IMR-90 (cell line): ENCODE results near the gene PTPN4. TPM values are rescaled to one million over a fixed set of nuclear protein-coding genes. Genes with fewer than 3 reads are reported as not detected.

Source experiments
- ATAC-seq: fragments of 200-7000 bp; cut with Tn5 transposase; 2 replicates; pipeline ENCODE4 v1.9.1; 2020; ENCODE audit warnings: low read depth, mild to moderate bottlenecking, moderate library complexity
- BruUV-seq: library from RNA; stranded (reverse); fragments of 400-500 nt; replicated peaks from 2 replicates; lab custom pipeline; 2021; lab: Mats Ljungman, UMichigan
- CTCF ChIA-PET: fragments of 300-600 bp; formaldehyde crosslinking; extraction: SDS; loops from one replicate; lab custom pipeline; 2021; ENCODE audit warnings: antibody characterized with exemption; lab: Yijun Ruan, JAX
- POLR2A ChIA-PET: fragments of 300-600 bp; sonication (Branson Sonifier 250); formaldehyde crosslinking; loops from one replicate; lab custom pipeline; 2022; ENCODE audit warnings: antibody characterized with exemption; ENCODE audit not compliant: unreplicated experiment; lab: Charles Lee
- DNase-seq: peaks from one replicate; pipeline ENCODE4 v3.0.0; 2013
- H2AFZ ChIP-seq: replicated peaks from 2 replicates; pipeline ENCODE3; 2013; ENCODE audit warnings: low read length, mild to moderate bottlenecking; ENCODE audit not compliant: poor library complexity
- H2AK5ac ChIP-seq: 2 replicates; pipeline ENCODE4 v1.6.1; 2013; ENCODE audit warnings: low read depth, low read length, inconsistent platforms
- H2AK9ac ChIP-seq: replicated peaks from 2 replicates; pipeline ENCODE3; 2013; ENCODE audit warnings: mild to moderate bottlenecking, low read depth, low read length, moderate library complexity; ENCODE audit not compliant: poor library complexity
- H2BK120ac ChIP-seq: 2 replicates; pipeline ENCODE4 v1.6.1; 2013; ENCODE audit warnings: low read depth, low read length, inconsistent platforms
- H2BK15ac ChIP-seq: 3 replicates; pipeline ENCODE4 v1.6.1; 2013; ENCODE audit warnings: low read depth, low read length, inconsistent platforms
- H2BK20ac ChIP-seq: 2 replicates; pipeline ENCODE4 v1.6.1; 2013; ENCODE audit warnings: low read depth, mild to moderate bottlenecking, inconsistent platforms, low read length, moderate library complexity
- H2BK5ac ChIP-seq: 2 replicates; pipeline ENCODE4 v1.6.1; 2013; ENCODE audit warnings: mild to moderate bottlenecking, low read depth, low read length, inconsistent platforms; ENCODE audit not compliant: poor library complexity, severe bottlenecking
- H3K14ac ChIP-seq: replicated peaks from 2 replicates; pipeline ENCODE4 v1.6.1; 2013; ENCODE audit warnings: low read depth, low read length, inconsistent platforms
- H3K18ac ChIP-seq: 2 replicates; pipeline ENCODE4 v1.6.1; 2013; ENCODE audit warnings: low read depth, low read length, control low read depth
- H3K23ac ChIP-seq: 2 replicates; pipeline ENCODE4 v1.6.1; 2013; ENCODE audit warnings: low read depth, low read length, inconsistent platforms
- H3K27ac ChIP-seq: 2 replicates; pipeline ENCODE4 v1.5.1; 2013; ENCODE audit warnings: mild to moderate bottlenecking, control low read depth, low read length; ENCODE audit not compliant: insufficient read depth
- H3K27me3 ChIP-seq: 2 replicates; pipeline ENCODE4 v1.6.1; 2013; ENCODE audit warnings: low read length; ENCODE audit not compliant: control insufficient read depth, insufficient read depth
- H3K36me3 ChIP-seq: 2 replicates; pipeline ENCODE4 v1.6.1; 2013; ENCODE audit warnings: low read length, mixed read lengths; ENCODE audit not compliant: control insufficient read depth, insufficient read depth
- H3K4ac ChIP-seq: 2 replicates; pipeline ENCODE4 v1.6.1; 2013; ENCODE audit warnings: low read depth, low read length, inconsistent platforms
- H3K4me1 ChIP-seq: 2 replicates; pipeline ENCODE4 v1.6.1; 2013; ENCODE audit warnings: low read length, mixed read lengths; ENCODE audit not compliant: control insufficient read depth, insufficient read depth
- H3K4me2 ChIP-seq: 2 replicates; pipeline ENCODE4 v1.6.1; 2013; ENCODE audit warnings: low read depth, mild to moderate bottlenecking, control low read depth, low read length, moderate library complexity
- H3K4me3 ChIP-seq: 2 replicates; pipeline ENCODE4 v1.5.1; 2013; ENCODE audit warnings: low read depth, mild to moderate bottlenecking, control low read depth, low read length, moderate library complexity; ENCODE audit not compliant: insufficient read depth
- H3K56ac ChIP-seq: 2 replicates; pipeline ENCODE4 v1.6.1; 2013; ENCODE audit warnings: low read length, inconsistent platforms; ENCODE audit not compliant: insufficient read depth; ENCODE audit errors: extremely low read depth
- H3K79me1 ChIP-seq, 2 experiments: 2 replicates each; pipeline ENCODE4 v1.6.1; 2013; ENCODE audit warnings: low read length in 2 of 2, inconsistent platforms in 1 of 2, low read depth in 1 of 2
- H3K9ac ChIP-seq: 2 replicates; pipeline ENCODE4 v1.6.1; 2013; ENCODE audit warnings: low read depth, low read length, control low read depth
- H3K9me1 ChIP-seq: 2 replicates; pipeline ENCODE4 v1.6.1; 2013; ENCODE audit warnings: low read length, inconsistent platforms; ENCODE audit not compliant: insufficient read depth
- H3K9me3 ChIP-seq: 2 replicates; pipeline ENCODE4 v1.6.1; 2013; ENCODE audit warnings: low read length; ENCODE audit not compliant: control insufficient read depth, insufficient read depth
- H4K20me1 ChIP-seq: 2 replicates; pipeline ENCODE4 v1.6.1; 2013; ENCODE audit warnings: low read length, inconsistent platforms; ENCODE audit not compliant: insufficient read depth
- H4K5ac ChIP-seq: 2 replicates; pipeline ENCODE4 v1.6.1; 2013; ENCODE audit warnings: mild to moderate bottlenecking, low read depth, low read length, control low read depth
- H4K8ac ChIP-seq, 2 experiments: 2 replicates each; pipeline ENCODE4 v1.6.1; 2013; ENCODE audit warnings: low read depth in 2 of 2, low read length in 2 of 2, control low read depth in 1 of 2, inconsistent platforms in 1 of 2
- H4K91ac ChIP-seq: 2 replicates; pipeline ENCODE4 v1.6.1; 2013; ENCODE audit warnings: low read depth, low read length, inconsistent platforms; ENCODE audit not compliant: insufficient read depth
- MAZ ChIP-seq: IDR thresholded peaks from 2 replicates; pipeline ENCODE4 v1.6.1; 2012; ENCODE audit warnings: low read depth, mild to moderate bottlenecking, low read length, improper control_type of control experiment, moderate library complexity, borderline replicate concordance
- MXI1 ChIP-seq: IDR thresholded peaks from 2 replicates; pipeline ENCODE4 v1.6.1; 2012; ENCODE audit warnings: low read depth, mild to moderate bottlenecking, low read length, moderate library complexity, borderline replicate concordance
- POLR2A ChIP-seq: IDR thresholded peaks from 2 replicates; pipeline ENCODE4 v1.6.1; 2012; ENCODE audit warnings: mild to moderate bottlenecking, low read depth, low read length
- RAD21 ChIP-seq: IDR thresholded peaks from 2 replicates; pipeline ENCODE4 v1.6.1; 2012; ENCODE audit warnings: low read length, improper control_type of control experiment
- RCOR1 ChIP-seq: IDR thresholded peaks from 2 replicates; pipeline ENCODE4 v1.6.1; 2012; ENCODE audit warnings: mild to moderate bottlenecking, low read length, improper control_type of control experiment; ENCODE audit not compliant: insufficient replicate concordance
- RFX5 ChIP-seq: IDR thresholded peaks from 2 replicates; pipeline ENCODE4 v1.8.0; 2012; ENCODE audit warnings: low read depth, mild to moderate bottlenecking, low read length, moderate library complexity
- WGBS, 2 experiments: methylation state at CpG; one replicate each; pipeline versions ENCODE4 v1.1.5 to v1.1.7; 2013; ENCODE audit warnings: missing lambda C conversion rate in 2 of 2; ENCODE audit not compliant: insufficient read length in 1 of 2; ENCODE audit errors: extremely low coverage in 2 of 2; 5-methylcytosine and 5-hydroxymethylcytosine counted together
- dilution Hi-C: fragments of 300-500 bp; cut with HindIII; formaldehyde crosslinking; loops from one replicate; pipeline ENCODE4 v1.14.3; 2018; ENCODE audit warnings: low sequenced_read_pairs; ENCODE audit not compliant: unreplicated experiment
- in situ Hi-C: fragments of 300-500 bp; cut with MboI; formaldehyde crosslinking; loops from 3 replicates; pipeline ENCODE4 v1.14.3; 2019; ENCODE audit warnings: low sequenced_read_pairs, inconsistent platforms, mixed read lengths
- intact Hi-C: fragments of 100-400 bp; cut with micrococcal nuclease; formaldehyde crosslinking; loops from 2 replicates; pipeline ENCODE4 v1.10.0; 2022
- polyA plus RNA-seq, 3 experiments: library from polyadenylated mRNA; depleted of rRNA; stranded (reverse); fragments of >200 nt; gene quantifications; 2 replicates each; pipeline ENCODE4 v1.2.3, GENCODE V29; 2012; ENCODE audit warnings: low replicate concordance in 1 of 3
- total RNA-seq: library from RNA; depleted of rRNA; stranded (reverse); fragments of >200 nt; gene quantifications from 2 replicates; pipeline ENCODE4 v1.2.3, GENCODE V29; 2012
- TF ChIP-seq, protein P1 (sequence below): conservative IDR thresholded peaks from 2 replicates; pipeline ENCODE4 v1.5.1; 2012; ENCODE audit warnings: mild to moderate bottlenecking, low read depth, low read length, improper control_type of control experiment

Gene PTPN4
- total and polyA plus RNA-seq, 2 of the 4 experiments (the other 2 are of a cell fraction): 2.9 to 19.2 TPM

GRCh38 chr2:120012771-120013596, 253.3 kb downstream of the PTPN4 start, which contains the start of gene EPB41L5:
EPB41L5 (plus strand) TSS chr2:120013077; CDS start chr2:120019085, 6,008 bp downstream.
- H2BK20ac ChIP-seq: no peak within 1 kb of the TSS
- peaks cover 4% of the 10 kb centered on the region; the same call in 1 of the 2 replicates for H4K20me1 ChIP-seq
- in situ Hi-C loops (no loop called here), dilution Hi-C loops (no loop called here), intact Hi-C loops (loop anchor here (1.0 to 5.0 kb wide), 4 partner anchors 54 to 253 kb away; no protein-coding TSS in a partner anchor)
- H3K23ac ChIP-seq: peak within 1 kb of the TSS; percentile 86; the same call in 1 of the 2 replicates
- H3K9ac ChIP-seq: peak within 1 kb of the TSS; percentile 68
- H3K9me1 ChIP-seq: no peaks in the 10 kb centered on the region
- ATAC-seq: peak; percentile 97
- H2BK5ac ChIP-seq: peak within 1 kb of the TSS; percentile 30
- H3K4ac ChIP-seq: no peak within 1 kb of the TSS
- peaks cover 4% of the 10 kb centered on the region; the same call in 1 of the 2 replicates for H3K4me1 ChIP-seq
- ChIA-PET CTCF (interaction anchor here (0.6 kb wide), 1 partner anchor 236 kb away, joined by 3 read pairs; no protein-coding TSS in a partner anchor), POLR2A (interaction anchor here (0.6 kb wide), 2 partner anchors 64 to 253 kb away, joined by 4 to 5 read pairs; partner anchors contain the start of gene PTPN4)
- H3K18ac ChIP-seq: no peak within 1 kb of the TSS
- TF ChIP-seq POLR2A (peak; percentile 70), MXI1 (0 out of 2 replicates have a peak, but pooled peaks have one; percentile 23), RAD21 (0 out of 2 replicates have a peak, but pooled peaks have one; percentile 13), MAZ (peak; percentile 87; the same call in 1 of the 2 replicates), RCOR1 (no peak), RFX5 (no peak)
- TF ChIP-seq, protein P1, sequence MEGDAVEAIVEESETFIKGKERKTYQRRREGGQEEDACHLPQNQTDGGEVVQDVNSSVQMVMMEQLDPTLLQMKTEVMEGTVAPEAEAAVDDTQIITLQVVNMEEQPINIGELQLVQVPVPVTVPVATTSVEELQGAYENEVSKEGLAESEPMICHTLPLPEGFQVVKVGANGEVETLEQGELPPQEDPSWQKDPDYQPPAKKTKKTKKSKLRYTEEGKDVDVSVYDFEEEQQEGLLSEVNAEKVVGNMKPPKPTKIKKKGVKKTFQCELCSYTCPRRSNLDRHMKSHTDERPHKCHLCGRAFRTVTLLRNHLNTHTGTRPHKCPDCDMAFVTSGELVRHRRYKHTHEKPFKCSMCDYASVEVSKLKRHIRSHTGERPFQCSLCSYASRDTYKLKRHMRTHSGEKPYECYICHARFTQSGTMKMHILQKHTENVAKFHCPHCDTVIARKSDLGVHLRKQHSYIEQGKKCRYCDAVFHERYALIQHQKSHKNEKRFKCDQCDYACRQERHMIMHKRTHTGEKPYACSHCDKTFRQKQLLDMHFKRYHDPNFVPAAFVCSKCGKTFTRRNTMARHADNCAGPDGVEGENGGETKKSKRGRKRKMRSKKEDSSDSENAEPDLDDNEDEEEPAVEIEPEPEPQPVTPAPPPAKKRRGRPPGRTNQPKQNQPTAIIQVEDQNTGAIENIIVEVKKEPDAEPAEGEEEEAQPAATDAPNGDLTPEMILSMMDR: 0 out of 2 replicates have a peak, but pooled peaks have one; percentile 6
- WGBS, 2 experiments: 0% methylated on average over 51 of the region's 104 CpGs; no CpG with 5 or more reads in 1 of the 2 experiments
- peak within 1 kb of the TSS; percentile 93 for H3K4me3 ChIP-seq
- no peaks in the 10 kb centered on the region for H3K9me3 ChIP-seq
- H3K36me3 ChIP-seq: no peaks in the 10 kb centered on the region
- H3K79me1 ChIP-seq: peaks cover 3 to 23% of the 10 kb centered on the region in 2 experiments; a peak in 3 of 4 replicates
- no peak within 1 kb of the TSS for H4K91ac ChIP-seq
- H3K27me3 ChIP-seq: no peaks in the 10 kb centered on the region
- H3K56ac ChIP-seq: 0 out of 2 replicates have a peak within 1 kb of the TSS, but pooled peaks have one; percentile 8
- H3K14ac ChIP-seq: peak within 1 kb of the TSS; percentile 24
- H4K8ac ChIP-seq: peak within 1 kb of the TSS in 1 of 2 experiments; percentile 47; a peak in 2 of 4 replicates
- no peak within 1 kb of the TSS for H2BK15ac ChIP-seq
- H2AK9ac ChIP-seq: peak within 1 kb of the TSS; percentile 46
- no peak within 1 kb of the TSS for H2BK120ac ChIP-seq
- no peak within 1 kb of the TSS for H4K5ac ChIP-seq
- H2AK5ac ChIP-seq: no peak within 1 kb of the TSS
- peak within 1 kb of the TSS; percentile 18; the same call in 1 of the 2 replicates for H3K27ac ChIP-seq
- H2AFZ ChIP-seq: peak within 1 kb of the TSS; percentile 97
- no TSS peak for BruUV-seq
- peak within 1 kb of the TSS; percentile 92 for H3K4me2 ChIP-seq
- peak; percentile 93 for DNase-seq
